Stimulated activated effector memory CD8-positive, alpha-beta T cell treated with anti-CD3 and anti-CD28 coated beads, Interleukin-12 subunit alpha, Interleukin-12 subunit beta, amount 100 ng/mL, for 72 hours (primary cell): ENCODE data around the gene PDP2.

Experiments used
- ATAC-seq: fragments of 150-1000 bp; cut with Tn5 transposase; 2 replicates; pipeline ENCODE4 v1.10.0; 2021
- DNase-seq, 2 donors: peaks; one replicate each; pipeline ENCODE4 v3.0.0; 2021 to 2022; ENCODE audit warnings: low spot score in 2 of 2
- H3K27ac Mint-ChIP-seq: one replicate; pipeline ENCODE4 v1.8.0; 2022; ENCODE audit warnings: mild to moderate bottlenecking, mixed read lengths
- H3K36me3 Mint-ChIP-seq: one replicate; pipeline ENCODE4 v1.8.0; 2022; ENCODE audit warnings: mild to moderate bottlenecking, mixed read lengths
- H3K4me1 Mint-ChIP-seq: one replicate; pipeline ENCODE4 v1.8.0; 2022; ENCODE audit warnings: mixed read lengths
- H3K4me3 Mint-ChIP-seq: one replicate; pipeline ENCODE4 v1.8.0; 2022; ENCODE audit warnings: mild to moderate bottlenecking, mixed read lengths
- H3K9me3 Mint-ChIP-seq: one replicate; pipeline ENCODE4 v1.8.0; 2022; ENCODE audit warnings: mixed read lengths

Gene PDP2

DNA sequence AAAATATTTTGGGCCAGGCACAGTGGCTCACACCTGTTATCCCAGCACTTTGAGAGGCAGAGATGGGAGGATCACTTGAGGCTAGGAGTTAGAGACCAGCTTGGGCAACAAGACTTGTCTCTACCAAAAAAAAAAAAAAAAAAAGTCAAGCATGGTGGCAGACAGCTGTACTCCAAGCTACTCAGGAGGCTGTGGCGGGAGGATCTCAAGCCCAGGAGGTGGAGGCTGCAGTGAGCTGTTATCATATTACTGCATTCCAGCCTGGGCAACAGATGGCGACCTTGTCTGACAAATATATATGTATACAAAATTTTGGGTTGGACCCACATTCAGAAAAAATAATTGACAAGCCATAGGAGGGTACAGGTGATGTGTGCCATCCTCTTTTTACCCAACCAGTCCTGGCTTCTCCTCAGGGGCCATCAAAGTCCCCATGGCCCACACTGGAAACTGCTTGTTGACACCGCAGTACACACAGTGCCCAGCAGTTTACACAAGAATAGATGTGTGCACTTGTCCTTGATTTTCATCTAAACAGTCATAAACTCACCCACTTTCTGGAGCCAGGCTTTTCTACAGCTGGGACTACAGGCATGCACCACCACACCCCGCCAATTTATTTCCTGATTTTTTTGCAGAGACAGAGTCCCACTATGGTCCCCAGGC, 56.7 kb downstream of the PDP2 start:
- Mint-ChIP-seq H3K9me3 (no peaks in the 10 kb centered on the region), H3K4me1 (peaks cover 56% of the 10 kb centered on the region), H3K27ac (peak overlapping the region; percentile 99), H3K36me3 (peaks cover 84% of the 10 kb centered on the region), H3K4me3 (peak overlapping the region; percentile 99)
- ATAC-seq (no peak), DNase-seq (no peak)

DNA sequence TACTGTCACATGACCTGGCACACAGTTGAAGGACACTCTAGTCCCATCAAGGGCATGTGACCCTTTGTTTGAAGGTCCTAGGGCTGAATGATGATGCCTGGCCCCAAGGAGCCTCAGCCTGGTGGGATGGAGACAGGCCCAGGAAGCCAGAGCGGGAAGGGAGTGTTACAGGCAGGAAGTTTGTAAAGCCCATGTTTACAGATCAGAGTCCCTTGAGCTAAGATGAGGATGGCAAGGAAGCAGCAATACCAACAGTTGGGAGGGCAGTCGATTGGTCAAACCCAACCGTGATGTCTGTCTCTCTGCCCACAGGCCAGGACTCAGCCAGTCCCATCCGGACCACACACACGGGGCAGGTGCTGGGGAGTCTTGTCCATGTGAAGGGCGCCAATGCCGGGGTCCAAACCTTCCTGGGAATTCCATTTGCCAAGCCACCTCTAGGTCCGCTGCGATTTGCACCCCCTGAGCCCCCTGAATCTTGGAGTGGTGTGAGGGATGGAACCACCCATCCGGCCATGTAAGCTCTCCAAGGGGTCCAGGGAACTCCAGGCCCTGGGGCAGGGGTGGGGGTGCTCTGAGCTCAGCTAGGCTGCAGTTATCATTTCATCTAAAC, 57.5 kb downstream of the PDP2 start:
- DNase-seq, result no peak
- ATAC-seq, result no peak
- H3K4me1 Mint-ChIP-seq, result peaks cover 48% of the 10 kb centered on the region
- peaks cover 84% of the 10 kb centered on the region for H3K36me3 Mint-ChIP-seq
- H3K9me3 Mint-ChIP-seq, result no peaks in the 10 kb centered on the region
- H3K27ac Mint-ChIP-seq, result peak overlapping the region; percentile 70
- no peak overlapping the region for H3K4me3 Mint-ChIP-seq

DNA sequence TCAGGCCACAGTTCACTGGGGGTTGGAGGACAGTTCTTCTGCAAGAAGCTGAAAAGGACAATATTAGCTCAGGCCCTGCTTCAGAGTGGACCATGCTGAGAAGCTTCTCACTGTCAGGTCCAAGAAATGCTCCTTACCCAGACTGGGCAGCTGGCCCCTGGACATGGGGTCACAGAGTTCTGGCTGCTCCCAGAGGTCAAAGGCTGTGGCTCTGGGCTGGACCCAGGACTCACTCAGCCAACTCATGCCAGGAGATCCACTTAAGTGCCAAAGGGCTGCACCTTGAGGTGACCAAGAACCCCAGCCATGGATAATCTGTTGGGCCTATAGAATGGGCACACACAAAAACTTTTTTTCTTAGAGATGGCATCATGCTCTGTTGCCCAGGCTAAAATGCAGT, 59.1 kb downstream of the PDP2 start:
- Mint-ChIP-seq H3K36me3 (peaks cover 77% of the 10 kb centered on the region), H3K4me3 (no peak overlapping the region), H3K4me1 (peaks cover 32% of the 10 kb centered on the region), H3K27ac (no peak overlapping the region), H3K9me3 (no peaks in the 10 kb centered on the region)
- ATAC-seq (no peak), DNase-seq (no peak)

DNA sequence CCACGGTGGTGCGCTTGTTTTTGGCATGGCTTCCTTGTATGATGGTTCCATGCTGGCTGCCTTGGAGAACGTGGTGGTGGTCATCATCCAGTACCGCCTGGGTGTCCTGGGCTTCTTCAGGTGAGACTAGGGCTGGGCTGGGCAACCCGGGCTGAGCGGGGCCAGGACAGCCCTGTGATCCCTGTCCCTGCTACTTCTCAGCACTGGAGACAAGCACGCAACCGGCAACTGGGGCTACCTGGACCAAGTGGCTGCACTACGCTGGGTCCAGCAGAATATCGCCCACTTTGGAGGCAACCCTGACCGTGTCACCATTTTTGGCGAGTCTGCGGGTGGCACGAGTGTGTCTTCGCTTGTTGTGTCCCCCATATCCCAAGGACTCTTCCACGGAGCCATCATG, 59.9 kb downstream of the PDP2 start:
- H3K4me3 Mint-ChIP-seq, result no peak overlapping the region
- DNase-seq (no peak), ATAC-seq (no peak)
- H3K9me3 Mint-ChIP-seq, result no peaks in the 10 kb centered on the region
- H3K4me1 Mint-ChIP-seq, result peaks cover 27% of the 10 kb centered on the region
- no peak overlapping the region for H3K27ac Mint-ChIP-seq
- peaks cover 69% of the 10 kb centered on the region for H3K36me3 Mint-ChIP-seq
